HepG2 (cell line): ENCODE measurements around the gene FAM89B. TPM values are rescaled to one million over a fixed set of nuclear protein-coding genes. Genes with fewer than 3 reads are reported as not detected.

Source experiments
- DR1 ChIP-seq: sonication (generic); formaldehyde crosslinking; IDR thresholded peaks from 2 replicates; pipeline ENCODE4 v1.8.0; 2021; ENCODE audit warnings: mild to moderate bottlenecking, missing genetic modification reagents, inconsistent platforms
- FOXK1 ChIP-seq: sonication (generic); formaldehyde crosslinking; IDR thresholded peaks from 2 replicates; pipeline ENCODE4 v1.4.0; 2020; ENCODE audit warnings: low read depth, missing genetic modification reagents, borderline replicate concordance
- FOXO4 ChIP-seq: sonication (generic); formaldehyde crosslinking; conservative IDR thresholded peaks from 2 replicates; pipeline ENCODE4 v1.8.1; 2023; ENCODE audit warnings: missing genetic modification reagents
- GTF3A ChIP-seq: sonication (generic); formaldehyde crosslinking; conservative IDR thresholded peaks from 2 replicates; pipeline ENCODE4 v1.4.0; 2020; ENCODE audit warnings: mild to moderate bottlenecking, missing genetic modification reagents
- MYC ChIP-seq: sonication (generic); formaldehyde crosslinking; IDR thresholded peaks from 2 replicates; pipeline ENCODE4 v1.9.0; 2021; ENCODE audit warnings: missing genetic modification reagents, borderline replicate concordance
- NAIF1 ChIP-seq: sonication (generic); formaldehyde crosslinking; IDR thresholded peaks from 2 replicates; pipeline ENCODE4 v1.5.0; 2020; ENCODE audit warnings: mild to moderate bottlenecking, missing genetic modification reagents, borderline replicate concordance
- NFATC3 ChIP-seq: sonication (generic); formaldehyde crosslinking; IDR thresholded peaks from 2 replicates; pipeline ENCODE4 v1.5.1; 2020; ENCODE audit warnings: mild to moderate bottlenecking, missing genetic modification reagents
- NR2C2 ChIP-seq: sonication (generic); formaldehyde crosslinking; IDR thresholded peaks from 2 replicates; pipeline ENCODE4 v1.4.0; 2020; ENCODE audit warnings: missing genetic modification reagents, mild to moderate bottlenecking, moderate library complexity, borderline replicate concordance
- POLR2AphosphoS5 ChIP-seq: IDR thresholded peaks from 2 replicates; pipeline ENCODE4 v1.6.1; 2012; ENCODE audit warnings: low read depth, low read length
- REXO4 ChIP-seq: sonication (generic); formaldehyde crosslinking; IDR thresholded peaks from 2 replicates; pipeline ENCODE4 v1.8.0; 2022; ENCODE audit warnings: missing genetic modification reagents, mild to moderate bottlenecking, borderline replicate concordance
- THRA ChIP-seq: sonication (generic); formaldehyde crosslinking; IDR thresholded peaks from 2 replicates; pipeline ENCODE4 v1.4.0; 2020; ENCODE audit warnings: missing genetic modification reagents, borderline replicate concordance
- TSC22D2 ChIP-seq: sonication (generic); formaldehyde crosslinking; IDR thresholded peaks from 2 replicates; pipeline ENCODE4 v1.5.1; 2020; ENCODE audit warnings: missing genetic modification reagents, mild to moderate bottlenecking, borderline replicate concordance
- ZC3H4 ChIP-seq: sonication (generic); formaldehyde crosslinking; IDR thresholded peaks from 2 replicates; pipeline ENCODE4 v1.4.0; 2020; ENCODE audit warnings: missing genetic modification reagents, borderline replicate concordance
- ZMYM2 ChIP-seq: sonication (generic); formaldehyde crosslinking; IDR thresholded peaks from 2 replicates; pipeline ENCODE4 v1.8.0; 2022; ENCODE audit warnings: mild to moderate bottlenecking, missing genetic modification reagents
- ZNF101 ChIP-seq: sonication (generic); formaldehyde crosslinking; IDR thresholded peaks from 2 replicates; pipeline ENCODE4 v1.4.0; 2020; ENCODE audit warnings: mild to moderate bottlenecking, low read depth, missing genetic modification reagents, borderline replicate concordance
- ZNF343 ChIP-seq: sonication (generic); formaldehyde crosslinking; IDR thresholded peaks from 2 replicates; pipeline ENCODE4 v1.4.0; 2020; ENCODE audit warnings: mild to moderate bottlenecking, missing genetic modification reagents
- ZNF564 ChIP-seq: sonication (generic); formaldehyde crosslinking; IDR thresholded peaks from 2 replicates; pipeline ENCODE4 v1.8.1; 2023; ENCODE audit warnings: mild to moderate bottlenecking, missing genetic modification reagents
- ZNF713 ChIP-seq: sonication (generic); formaldehyde crosslinking; IDR thresholded peaks from 2 replicates; pipeline ENCODE4 v1.4.0; 2020; ENCODE audit warnings: mild to moderate bottlenecking, missing genetic modification reagents
- polyA plus RNA-seq, 8 experiments: library from polyadenylated mRNA; depleted of rRNA in 3 of 8; stranded (reverse) in 7 of 8; unstranded in 1 of 8; fragments of >200 nt; fragmentation: Illumina TruSeq in 4 of 8; extraction: Trizol in 4 of 8; gene quantifications; 2 replicates each; pipeline versions ENCODE4 v1.2.1 to v1.2.3, GENCODE V29; 2011 to 2016; ENCODE audit warnings: low read depth in 4 of 8, missing spikeins in 1 of 8, mixed read lengths in 1 of 8; ENCODE audit not compliant: insufficient read depth in 1 of 8
- total RNA-seq, 5 experiments: library from RNA; depleted of rRNA; stranded (reverse); fragments of >200 nt; fragmentation: Illumina TruSeq; extraction: Trizol; gene quantifications; 2 replicates each; pipeline ENCODE4 v1.2.3, GENCODE V29; 2016; ENCODE audit warnings: low read depth in 1 of 5
- TF ChIP-seq, protein P1 (sequence below): sonication (generic); formaldehyde crosslinking; IDR thresholded peaks from 2 replicates; pipeline ENCODE4 v1.4.0; 2020; ENCODE audit warnings: missing genetic modification reagents
- TF ChIP-seq, protein P2 (sequence below): sonication (generic); formaldehyde crosslinking; IDR thresholded peaks from 2 replicates; pipeline ENCODE4 v1.5.1; 2020; ENCODE audit warnings: mild to moderate bottlenecking, moderate library complexity, missing genetic modification reagents

Gene FAM89B
- total and polyA plus RNA-seq, 2 of the 13 experiments (the other 11 are each of a cell fraction or from before 2014, with no cell fraction given), result 5.7 to 8.0 TPM

- no peak for TF ChIP-seq THRA
- TF ChIP-seq ZNF564 (CRISPR knock-in tag), result peak; percentile 58; the same call in 1 of the 2 replicates
- TF ChIP-seq GTF3A (CRISPR knock-in tag), result 0 out of 2 replicates have a peak, but pooled peaks have one; percentile 66
- TF ChIP-seq FOXK1 (CRISPR knock-in tag), result no peak; the same call in 1 of the 2 replicates
- TF ChIP-seq REXO4 (CRISPR knock-in tag), result no peak
- TF ChIP-seq POLR2AphosphoS5, result no peak; the same call in 1 of the 2 replicates
- TF ChIP-seq, protein P1, sequence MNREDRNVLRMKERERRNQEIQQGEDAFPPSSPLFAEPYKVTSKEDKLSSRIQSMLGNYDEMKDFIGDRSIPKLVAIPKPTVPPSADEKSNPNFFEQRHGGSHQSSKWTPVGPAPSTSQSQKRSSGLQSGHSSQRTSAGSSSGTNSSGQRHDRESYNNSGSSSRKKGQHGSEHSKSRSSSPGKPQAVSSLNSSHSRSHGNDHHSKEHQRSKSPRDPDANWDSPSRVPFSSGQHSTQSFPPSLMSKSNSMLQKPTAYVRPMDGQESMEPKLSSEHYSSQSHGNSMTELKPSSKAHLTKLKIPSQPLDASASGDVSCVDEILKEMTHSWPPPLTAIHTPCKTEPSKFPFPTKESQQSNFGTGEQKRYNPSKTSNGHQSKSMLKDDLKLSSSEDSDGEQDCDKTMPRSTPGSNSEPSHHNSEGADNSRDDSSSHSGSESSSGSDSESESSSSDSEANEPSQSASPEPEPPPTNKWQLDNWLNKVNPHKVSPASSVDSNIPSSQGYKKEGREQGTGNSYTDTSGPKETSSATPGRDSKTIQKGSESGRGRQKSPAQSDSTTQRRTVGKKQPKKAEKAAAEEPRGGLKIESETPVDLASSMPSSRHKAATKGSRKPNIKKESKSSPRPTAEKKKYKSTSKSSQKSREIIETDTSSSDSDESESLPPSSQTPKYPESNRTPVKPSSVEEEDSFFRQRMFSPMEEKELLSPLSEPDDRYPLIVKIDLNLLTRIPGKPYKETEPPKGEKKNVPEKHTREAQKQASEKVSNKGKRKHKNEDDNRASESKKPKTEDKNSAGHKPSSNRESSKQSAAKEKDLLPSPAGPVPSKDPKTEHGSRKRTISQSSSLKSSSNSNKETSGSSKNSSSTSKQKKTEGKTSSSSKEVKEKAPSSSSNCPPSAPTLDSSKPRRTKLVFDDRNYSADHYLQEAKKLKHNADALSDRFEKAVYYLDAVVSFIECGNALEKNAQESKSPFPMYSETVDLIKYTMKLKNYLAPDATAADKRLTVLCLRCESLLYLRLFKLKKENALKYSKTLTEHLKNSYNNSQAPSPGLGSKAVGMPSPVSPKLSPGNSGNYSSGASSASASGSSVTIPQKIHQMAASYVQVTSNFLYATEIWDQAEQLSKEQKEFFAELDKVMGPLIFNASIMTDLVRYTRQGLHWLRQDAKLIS (CRISPR knock-in tag), result no peak
- no peak for TF ChIP-seq NAIF1
- no peak for TF ChIP-seq ZMYM2 (CRISPR knock-in tag)
- TF ChIP-seq DR1 (CRISPR knock-in tag), result no peak
- TF ChIP-seq, protein P2, sequence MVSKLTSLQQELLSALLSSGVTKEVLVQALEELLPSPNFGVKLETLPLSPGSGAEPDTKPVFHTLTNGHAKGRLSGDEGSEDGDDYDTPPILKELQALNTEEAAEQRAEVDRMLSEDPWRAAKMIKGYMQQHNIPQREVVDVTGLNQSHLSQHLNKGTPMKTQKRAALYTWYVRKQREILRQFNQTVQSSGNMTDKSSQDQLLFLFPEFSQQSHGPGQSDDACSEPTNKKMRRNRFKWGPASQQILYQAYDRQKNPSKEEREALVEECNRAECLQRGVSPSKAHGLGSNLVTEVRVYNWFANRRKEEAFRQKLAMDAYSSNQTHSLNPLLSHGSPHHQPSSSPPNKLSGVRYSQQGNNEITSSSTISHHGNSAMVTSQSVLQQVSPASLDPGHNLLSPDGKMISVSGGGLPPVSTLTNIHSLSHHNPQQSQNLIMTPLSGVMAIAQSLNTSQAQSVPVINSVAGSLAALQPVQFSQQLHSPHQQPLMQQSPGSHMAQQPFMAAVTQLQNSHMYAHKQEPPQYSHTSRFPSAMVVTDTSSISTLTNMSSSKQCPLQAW (CRISPR knock-in tag), result no peak
- TF ChIP-seq MYC, result peak; percentile 83; the same call in 1 of the 2 replicates
- peak; percentile 38; the same call in 1 of the 2 replicates for TF ChIP-seq NR2C2 (CRISPR knock-in tag)
- TF ChIP-seq TSC22D2 (CRISPR knock-in tag), result no peak
- TF ChIP-seq ZNF343 (CRISPR knock-in tag), result no peak
- TF ChIP-seq ZNF101, result no peak
- no peak for TF ChIP-seq ZNF713 (CRISPR knock-in tag)
- no peak; the same call in 1 of the 2 replicates for TF ChIP-seq ZC3H4
- TF ChIP-seq NFATC3, result no peak
- TF ChIP-seq FOXO4 (CRISPR knock-in tag), result no peak
These were observed 47.4 kb upstream of the FAM89B start, which contains the start of gene SCYL1 (continued) for GRCh38 chr11:65524741-65525545.
